Kidney (tissue), 14 donors: ENCODE data around the gene B3GAT1. TPM values are rescaled to one million over a fixed set of nuclear protein-coding genes. Genes with fewer than 3 reads are reported as not detected.
A peak's percentile ranks its signal among the peaks of the same experiment; 100 is the strongest.

ENCODE experiments used
- DNase-seq, 5 donors: peaks; one replicate each; pipeline ENCODE4 v3.0.0-alpha.2; 2013 to 2020
- FAIRE-seq: peaks from 2 replicates; lab custom pipeline; 2012; peaks lifted over from hg19 to GRCh38; lab: Jason Lieb, UNC
- H3K27ac ChIP-seq, 2 donors: one replicate each; pipeline ENCODE4 v1.7.0; 2013; ENCODE audit warnings: low read depth in 2 of 2, low read length in 2 of 2, inconsistent platforms in 1 of 2
- H3K27me3 ChIP-seq: one replicate; pipeline ENCODE4 v1.7.1; 2013; ENCODE audit warnings: low read length, inconsistent platforms; ENCODE audit not compliant: control insufficient read depth, insufficient read depth
- H3K36me3 ChIP-seq, 3 donors: one replicate each; pipeline versions ENCODE4 v1.7.0 to v1.7.1; 2013; ENCODE audit warnings: low read length in 3 of 3, control low read depth in 1 of 3, inconsistent platforms in 1 of 3; ENCODE audit not compliant: insufficient read depth in 3 of 3, control insufficient read depth in 2 of 3
- H3K4me1 ChIP-seq, 3 donors: one replicate each; pipeline versions ENCODE4 v1.7.0 to v1.7.1; 2013; ENCODE audit warnings: low read length in 3 of 3, inconsistent platforms in 1 of 3, low read depth in 1 of 3; ENCODE audit not compliant: control insufficient read depth in 2 of 3, insufficient read depth in 2 of 3
- H3K4me3 ChIP-seq, 3 donors: one replicate each; pipeline versions ENCODE4 v1.7.0 to v1.8.1; 2013; ENCODE audit warnings: low read length in 3 of 3, control low read depth in 1 of 3, inconsistent platforms in 1 of 3
- H3K9ac ChIP-seq, 3 donors: one replicate each; pipeline versions ENCODE4 v1.7.0 to v1.7.1; 2013; ENCODE audit warnings: low read length in 3 of 3, control low read depth in 1 of 3, inconsistent platforms in 1 of 3
- H3K9me3 ChIP-seq, 3 donors: one replicate each; pipeline versions ENCODE4 v1.7.0 to v1.7.1; 2013; ENCODE audit warnings: low read length in 3 of 3, control low read depth in 1 of 3, inconsistent platforms in 1 of 3; ENCODE audit not compliant: control insufficient read depth in 2 of 3, insufficient read depth in 1 of 3
- CTCF ChIP-seq: IDR thresholded peaks from 3 replicates; pipeline ENCODE4 v1.5.1; 2012; ENCODE audit warnings: mild to moderate bottlenecking, moderate library complexity, borderline replicate concordance; ENCODE audit not compliant: insufficient read depth; ENCODE audit errors: extremely low read depth
- intact Hi-C: fragments of 100-400 bp; cut with DNase I; formaldehyde crosslinking; loops from one replicate; pipeline ENCODE4 v1.11.1; 2022
- polyA plus RNA-seq: library from polyadenylated mRNA; stranded (reverse); fragments of 350-450 nt; fragmentation: Illumina TruSeq; extraction: RNeasy Lipid Tissue Mini Kit (QIAGEN cat#74804); gene quantifications from one replicate; pipeline ENCODE4 v1.2.3, GENCODE V29; 2014; ENCODE audit warnings: low read depth, low replicate concordance; ENCODE audit not compliant: insufficient read depth
- total RNA-seq: library from RNA; stranded (reverse); fragmentation: NEBNext Ultra II Directional; extraction: Animal tissue kit (Norgen Biotek cat#: 25700); gene quantifications from one replicate; pipeline ENCODE4 v1.2.1, GENCODE V29; 2021
- donor health status: control.
- donor health status: control.
- donor health status: control.
- donor health status: control.
- donor health status: control.
- donor health status: DM: yes; HTN: yes; CAD: no.
- donor health status: Normal renal cell carcinoma (clear cell type).

The B3GAT1 gene
- total and polyA plus RNA-seq, 2 donors from 2014 or later: 0.82 to 3.7 TPM

GRCh38 chr11:134371436-134372185, 40.4 kb downstream of the B3GAT1 start:
- Histone ChIP-seq H3K4me1 (no peaks in the 10 kb centered on the region), H3K9me3 (no peaks in the 10 kb centered on the region), H3K9ac (no peak overlapping the region), H3K36me3 (no peaks in the 10 kb centered on the region), H3K27me3 (no peaks in the 10 kb centered on the region), H3K4me3 (no peak overlapping the region), H3K27ac (no peak overlapping the region)
- no peak for TF ChIP-seq CTCF
- peak in 1 of 5 donors; percentile 51 for DNase-seq
- FAIRE-seq: no peak
- intact Hi-C loops: no loop called here

- no peak overlapping the region for H3K4me3 ChIP-seq
- H3K36me3 ChIP-seq: no peaks in the 10 kb centered on the region
- intact Hi-C loops: no loop called here
- no peak overlapping the region for H3K27ac ChIP-seq
- H3K9ac ChIP-seq: no peak overlapping the region
- no peak for TF ChIP-seq CTCF
- DNase-seq (peak in 1 of 5 donors; percentile 50), FAIRE-seq (no peak)
- H3K9me3 ChIP-seq: no peaks in the 10 kb centered on the region
- H3K4me1 ChIP-seq: no peaks in the 10 kb centered on the region
- no peaks in the 10 kb centered on the region for H3K27me3 ChIP-seq
Measured at GRCh38 chr11:134370526-134371435, 41.3 kb downstream of the B3GAT1 start.

GRCh38 chr11:134369656-134370525, 42.2 kb downstream of the B3GAT1 start:
- peak in 1 of 5 donors; percentile 59 for DNase-seq
- Histone ChIP-seq H3K36me3 (no peaks in the 10 kb centered on the region), H3K9me3 (no peaks in the 10 kb centered on the region), H3K9ac (no peak overlapping the region), H3K27me3 (no peaks in the 10 kb centered on the region), H3K4me3 (no peak overlapping the region), H3K27ac (no peak overlapping the region), H3K4me1 (no peaks in the 10 kb centered on the region)
- intact Hi-C loops: no loop called here
- FAIRE-seq: no peak
- TF ChIP-seq CTCF: no peak
